HFF-Myc (cell line): ENCODE measurements around the gene RNU4-1.

ENCODE experiments used
- DNase-seq: peaks from one replicate; pipeline ENCODE4 v3.0.0-alpha.2; 2011; ENCODE audit warnings: low read depth; ENCODE audit errors: extremely low read depth
- H3K4me3 ChIP-seq: replicated peaks from 2 replicates; pipeline ENCODE4 v1.5.1; 2011; ENCODE audit warnings: low read depth, mild to moderate bottlenecking, control low read depth, low read length
- CTCF ChIP-seq: IDR thresholded peaks from 2 replicates; pipeline ENCODE4 v1.5.1; 2012; ENCODE audit warnings: mild to moderate bottlenecking, low read depth, low read length, control low read depth; ENCODE audit errors: missing control alignments

The RNU4-1 gene

GRCh38 chr12:120332041-120332440, 39.0 kb upstream of the RNU4-1 start:
- no peak overlapping the region for H3K4me3 ChIP-seq
- no peak for DNase-seq
- TF ChIP-seq CTCF, result no peak

DNA sequence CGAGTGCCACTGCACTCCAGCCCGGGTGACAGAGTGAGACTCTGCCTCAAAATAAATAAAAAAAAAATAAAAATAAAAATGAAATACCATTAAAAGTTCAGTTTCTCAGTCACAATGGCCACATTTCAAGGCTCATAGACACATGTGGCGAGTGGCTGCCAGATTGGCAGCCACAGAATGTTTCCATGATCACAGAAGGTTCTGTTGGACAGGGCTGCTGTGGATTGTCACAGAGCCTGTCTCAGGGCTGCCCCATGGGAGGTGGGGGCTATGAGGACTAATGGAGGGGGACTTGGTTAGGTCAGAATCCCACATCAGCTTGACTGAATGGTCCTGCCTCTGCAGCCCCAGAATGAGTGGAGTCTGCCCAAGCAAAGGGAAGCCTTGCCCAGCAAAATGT, 38.4 kb upstream of the RNU4-1 start:
- DNase-seq, result no peak
- H3K4me3 ChIP-seq, result no peak overlapping the region
- no peak for TF ChIP-seq CTCF

GRCh38 chr12:120328228-120328627, 35.2 kb upstream of the RNU4-1 start:
- H3K4me3 ChIP-seq, result no peak overlapping the region
- no peak for TF ChIP-seq CTCF
- DNase-seq, result no peak

GRCh38 chr12:120327593-120327992, 34.6 kb upstream of the RNU4-1 start, which contains the start of gene PLA2G1B:
PLA2G1B (minus strand) TSS chr12:120327779; CDS start chr12:120327753, 26 bp downstream.
- no peak within 1 kb of the TSS for H3K4me3 ChIP-seq
- no peak for TF ChIP-seq CTCF
- no peak for DNase-seq

GRCh38 chr12:120324841-120325417, 31.9 kb upstream of the RNU4-1 start:
- no peak for TF ChIP-seq CTCF
- no peak overlapping the region; the same call in 1 of the 2 replicates for H3K4me3 ChIP-seq

GRCh38 chr12:120323772-120324171, 30.7 kb upstream of the RNU4-1 start:
- no peak overlapping the region for H3K4me3 ChIP-seq
- DNase-seq, result no peak
- no peak for TF ChIP-seq CTCF

More at GRCh38 chr12:120324841-120325417, 31.9 kb upstream of the RNU4-1 start:
- no peak for DNase-seq
